ENCODE results near the gene LIPG.
"Not testable (repeated sequence)": the region's sequence is repeated elsewhere in the genome, so short reads cannot be mapped to it uniquely, and the experiment has no call there.

GRCh38 chr18:49523580-49524093 is 38.2 kb upstream of the LIPG start:
- TF ChIP-seq CTCF (conservative IDR thresholded peaks at IDR 0.05; ENCODE audit: low read length); EZH2phosphoT487 (IDR thresholded peaks at IDR 0.05; ENCODE audit: borderline replicate concordance): not testable (repeated sequence)
